Natural killer cell (primary cell): ENCODE data around the gene SEMA7A. TPM values are rescaled to one million over a fixed set of nuclear protein-coding genes. Genes with fewer than 3 reads are reported as not detected.

ENCODE experiments used
- ATAC-seq, 3 donors: fragments of 150-1000 bp in 2 of 3; fragments of 200-7000 bp in 1 of 3; cut with Tn5 transposase; 1 replicate in 1 of 3; 2 replicates in 2 of 3; pipeline ENCODE4 v1.10.0; 2021; ENCODE audit warnings: mild to moderate bottlenecking in 2 of 3, moderate library complexity in 2 of 3
- DNase-seq, 2 donors: peaks; one replicate each; pipeline versions ENCODE4 v3.0.0 to v3.0.0-alpha.2; 2013 to 2021; ENCODE audit warnings: mixed read lengths in 1 of 2
- H3K27ac ChIP-seq: one replicate; pipeline ENCODE4 v1.5.1; 2013; ENCODE audit warnings: mild to moderate bottlenecking, low read length
- H3K27me3 ChIP-seq: one replicate; pipeline ENCODE4 v1.6.1; 2013; ENCODE audit warnings: low read length; ENCODE audit not compliant: control insufficient read depth, insufficient read depth
- H3K36me3 ChIP-seq: one replicate; pipeline ENCODE4 v1.6.1; 2013; ENCODE audit warnings: low read length; ENCODE audit not compliant: control insufficient read depth, insufficient read depth
- H3K4me1 ChIP-seq: one replicate; pipeline ENCODE4 v1.6.1; 2013; ENCODE audit warnings: low read length; ENCODE audit not compliant: control insufficient read depth, insufficient read depth
- H3K4me3 ChIP-seq: one replicate; pipeline ENCODE4 v1.5.1; 2013; ENCODE audit warnings: low read length
- H3K9me3 ChIP-seq: one replicate; pipeline ENCODE4 v1.6.1; 2013; ENCODE audit warnings: low read length; ENCODE audit not compliant: control insufficient read depth, insufficient read depth
- H3K27ac Mint-ChIP-seq, 2 donors: one replicate each; pipeline ENCODE4 v1.8.0; 2022; ENCODE audit warnings: mild to moderate bottlenecking in 2 of 2, mixed read lengths in 2 of 2, moderate library complexity in 1 of 2
- H3K27me3 Mint-ChIP-seq, 2 donors: one replicate each; pipeline ENCODE4 v1.8.0; 2022; ENCODE audit warnings: low read depth in 2 of 2, mixed read lengths in 2 of 2
- H3K36me3 Mint-ChIP-seq: one replicate; pipeline ENCODE4 v1.8.0; 2022; ENCODE audit warnings: mixed read lengths
- H3K4me1 Mint-ChIP-seq, 2 donors: one replicate each; pipeline ENCODE4 v1.8.0; 2022; ENCODE audit warnings: mixed read lengths in 2 of 2
- H3K4me3 Mint-ChIP-seq: one replicate; pipeline ENCODE4 v1.8.0; 2022; ENCODE audit warnings: mild to moderate bottlenecking, moderate library complexity, mixed read lengths
- H3K9me3 Mint-ChIP-seq, 2 donors: one replicate each; pipeline ENCODE4 v1.8.0; 2022; ENCODE audit warnings: mixed read lengths in 2 of 2
- CTCF ChIP-seq: fragments of 200-600 bp; IDR thresholded peaks from one replicate; pipeline ENCODE4 v1.8.0; 2022; ENCODE audit warnings: antibody characterized with exemption
- WGBS: methylation state at CpG from one replicate; pipeline ENCODE4 v1.1.7; 2013; ENCODE audit warnings: missing lambda C conversion rate; ENCODE audit not compliant: insufficient coverage; 5-methylcytosine and 5-hydroxymethylcytosine counted together
- intact Hi-C: fragments of 100-400 bp; cut with micrococcal nuclease; formaldehyde crosslinking; loops from one replicate; pipeline ENCODE4 v1.14.2; 2022
- total RNA-seq, 4 donors: library from RNA; stranded (reverse); fragments of 120-200 nt in 1 of 4; gene quantifications; one replicate each; pipeline versions ENCODE4 v1.2.3 to v1.2.4, GENCODE V29; 2013 to 2022

The SEMA7A gene
- total RNA-seq, 3 donors from 2014 or later (not counting 1 experiment from before 2014, with no cell fraction given): 4.7 to 46.2 (median 9.0) TPM

DNA sequence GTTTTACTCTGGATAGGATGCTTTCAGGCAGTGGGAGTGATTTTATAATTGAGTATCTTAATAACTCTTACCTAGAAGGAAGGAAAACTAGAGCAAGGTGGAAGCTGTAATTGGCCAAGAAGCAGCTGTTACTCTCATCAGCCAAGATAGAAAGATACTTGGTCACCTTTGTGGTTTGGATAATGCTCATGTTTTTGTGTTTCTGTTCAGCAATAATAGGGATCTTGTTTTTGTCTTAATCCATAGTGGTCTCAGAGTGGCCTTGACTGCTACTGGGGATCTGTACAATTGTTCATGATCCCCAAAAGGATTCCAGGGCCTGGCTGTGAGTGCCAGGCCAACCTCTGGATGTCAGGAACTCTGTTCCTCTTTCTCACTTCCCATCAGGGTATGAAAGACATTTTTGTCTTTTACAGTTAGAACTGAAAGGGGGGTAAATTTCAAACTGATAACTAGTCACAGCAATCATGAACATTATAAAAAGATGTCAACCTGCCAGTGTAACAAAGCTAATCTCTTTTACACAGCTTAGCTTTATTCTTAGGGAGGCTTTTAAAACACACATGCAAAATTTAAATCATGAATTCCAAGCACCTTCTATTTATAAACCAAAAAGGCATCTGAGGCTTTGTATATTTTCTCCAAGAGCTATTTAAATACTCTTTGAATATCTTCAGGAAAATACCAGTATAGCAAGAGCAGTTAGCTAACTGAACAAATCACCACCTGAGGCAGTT is 21.2 kb upstream of the SEMA7A start:
- peaks cover 2% of the 10 kb centered on the region for H3K4me1 ChIP-seq
- no peak overlapping the region for H3K4me3 ChIP-seq
- Mint-ChIP-seq H3K36me3 (peaks cover 17% of the 10 kb centered on the region), H3K27ac (no peak overlapping the region), H3K9me3 (no peaks in the 10 kb centered on the region), H3K4me1 (peaks cover 0 to 7% of the 10 kb centered on the region in 2 donors), H3K4me3 (no peak overlapping the region), H3K27me3 (no peaks in the 10 kb centered on the region)
- peaks cover 48% of the 10 kb centered on the region for H3K36me3 ChIP-seq
- DNase-seq (no peak), ATAC-seq (no peak)
- intact Hi-C loops: no loop called here
- no peak for TF ChIP-seq CTCF
- H3K27me3 ChIP-seq: no peaks in the 10 kb centered on the region
- no peaks in the 10 kb centered on the region for H3K9me3 ChIP-seq
- no peak overlapping the region for H3K27ac ChIP-seq

GRCh38 chr15:74453925-74454763 is 20.4 kb upstream of the SEMA7A start:
- H3K4me3 ChIP-seq: no peak overlapping the region
- no peaks in the 10 kb centered on the region for H3K4me1 ChIP-seq
- Mint-ChIP-seq H3K9me3 (no peaks in the 10 kb centered on the region), H3K27me3 (no peaks in the 10 kb centered on the region), H3K36me3 (peaks cover 17% of the 10 kb centered on the region), H3K4me1 (peaks cover 0 to 7% of the 10 kb centered on the region in 2 donors), H3K27ac (no peak overlapping the region), H3K4me3 (no peak overlapping the region)
- DNase-seq (peak in 1 of 2 donors; percentile 23), ATAC-seq (no peak)
- no peaks in the 10 kb centered on the region for H3K9me3 ChIP-seq
- peaks cover 56% of the 10 kb centered on the region for H3K36me3 ChIP-seq
- no peaks in the 10 kb centered on the region for H3K27me3 ChIP-seq
- WGBS: 80% methylated on average over 13 of the region's 13 CpGs
- no peak for TF ChIP-seq CTCF
- H3K27ac ChIP-seq: no peak overlapping the region
- intact Hi-C loops: no loop called here

GRCh38 chr15:74451861-74452835 is 18.4 kb upstream of the SEMA7A start:
- no peaks in the 10 kb centered on the region for H3K4me1 Mint-ChIP-seq
- no peak for ATAC-seq
- 95% methylated on average over 16 of the region's 16 CpGs for WGBS
- H3K36me3 Mint-ChIP-seq: peaks cover 26% of the 10 kb centered on the region
- H3K27me3 Mint-ChIP-seq: no peaks in the 10 kb centered on the region
- Histone ChIP-seq H3K27ac (no peak overlapping the region), H3K9me3 (no peaks in the 10 kb centered on the region), H3K4me3 (no peak overlapping the region), H3K27me3 (no peaks in the 10 kb centered on the region), H3K36me3 (peaks cover 72% of the 10 kb centered on the region), H3K4me1 (no peaks in the 10 kb centered on the region)
- no peak overlapping the region for H3K4me3 Mint-ChIP-seq
- H3K27ac Mint-ChIP-seq: no peak overlapping the region
- H3K9me3 Mint-ChIP-seq: no peaks in the 10 kb centered on the region
- no peak for DNase-seq
- no peak for TF ChIP-seq CTCF
- intact Hi-C loops: no loop called here
